HG03439 (cell line): ENCODE results near the gene TNFRSF1B.

Source experiments
- ATAC-seq: cut with Tn5 transposase; IDR thresholded peaks from one replicate; pipeline ENCODE4 v1.9.1; 2021; ENCODE audit warnings: mild to moderate bottlenecking, moderate library complexity; ENCODE audit not compliant: unreplicated experiment

TNFRSF1B gene

GRCh38 chr1:12166834-12167492, at the start of gene TNFRSF1B:
TSS of gene TNFRSF1B (plus strand) at chr1:12166991. CDS start at chr1:12167092, 101 bp downstream.
- ATAC-seq: no peak

GRCh38 chr1:12121212-12122003, 45.4 kb upstream of the TNFRSF1B start:
- no peak for ATAC-seq

- ATAC-seq: no peak
Measured at GRCh38 chr1:12123172-12123571, 43.6 kb upstream of the TNFRSF1B start.

GRCh38 chr1:12124693-12125421, 41.9 kb upstream of the TNFRSF1B start:
- no peak for ATAC-seq

- ATAC-seq: no peak
Measured at GRCh38 chr1:12125422-12126355, 41.1 kb upstream of the TNFRSF1B start.

- ATAC-seq: no peak
Measured at GRCh38 chr1:12126781-12127180, 40.0 kb upstream of the TNFRSF1B start.

- no peak for ATAC-seq
Measured at GRCh38 chr1:12127206-12127810, 39.5 kb upstream of the TNFRSF1B start.

GRCh38 chr1:12128120-12128519, 38.7 kb upstream of the TNFRSF1B start:
- no peak for ATAC-seq

- ATAC-seq: no peak
Measured at GRCh38 chr1:12129624-12130023, 37.2 kb upstream of the TNFRSF1B start.

GRCh38 chr1:12130466-12131130, 36.2 kb upstream of the TNFRSF1B start:
- no peak for ATAC-seq

GRCh38 chr1:12132078-12132477, 34.7 kb upstream of the TNFRSF1B start:
- no peak for ATAC-seq

GRCh38 chr1:12134716-12135115, 32.1 kb upstream of the TNFRSF1B start:
- no peak for ATAC-seq

- ATAC-seq: no peak
Measured at GRCh38 chr1:12135612-12136011, 31.2 kb upstream of the TNFRSF1B start.

- ATAC-seq: no peak
Measured at GRCh38 chr1:12136916-12137610, 29.7 kb upstream of the TNFRSF1B start.

GRCh38 chr1:12138196-12139168, 28.3 kb upstream of the TNFRSF1B start:
- ATAC-seq: no peak

GRCh38 chr1:12140016-12140415, 26.8 kb upstream of the TNFRSF1B start:
- no peak for ATAC-seq

GRCh38 chr1:12140515-12141162, 26.2 kb upstream of the TNFRSF1B start:
- ATAC-seq: no peak
